ENCODE measurements around the gene LRRTM3.

- TF ChIP-seq ZNF548 (tag by site-specific recombination; IDR thresholded peaks at IDR 0.05) (no peak), KLF7 (tag by site-specific recombination; IDR thresholded peaks at IDR 0.05; ENCODE audit: borderline replicate concordance) (no peak), PRDM6 (tag by site-specific recombination; IDR thresholded peaks at IDR 0.05) (no peak), ZNF580 (tag by site-specific recombination; IDR thresholded peaks at IDR 0.05) (no peak), ATF2 (tag by site-specific recombination; IDR thresholded peaks at IDR 0.05; ENCODE audit: low read depth) (no peak), TCF7L2 (IDR thresholded peaks at IDR 0.05; ENCODE audit: borderline replicate concordance, low read depth, low read length) (no peak), CTCF (tag by site-specific recombination; IDR thresholded peaks at IDR 0.05) (no peak), ZNF398 (tag by site-specific recombination; IDR thresholded peaks at IDR 0.05) (no peak), ZNF510 (tag by site-specific recombination; IDR thresholded peaks at IDR 0.05; ENCODE audit: insufficient replicate concordance) (no peak), ZNF121 (tag by site-specific recombination; IDR thresholded peaks at IDR 0.05) (no peak), ZBTB49 (tag by site-specific recombination; IDR thresholded peaks at IDR 0.05; ENCODE audit: low read depth) (no peak), ZFP3 (tag by site-specific recombination; IDR thresholded peaks at IDR 0.05; ENCODE audit: low read depth) (no peak)
Measured at GRCh38 chr10:67046507-67046906, 120.7 kb downstream of the LRRTM3 start.

All from HEK293 (cell line).